ENCODE data around the gene MROH2A. TPM values are rescaled to one million over a fixed set of nuclear protein-coding genes. Genes with fewer than 3 reads are reported as not detected.
A peak's percentile ranks its signal among the peaks of the same experiment; 100 is the strongest.

The MROH2A gene
- total and polyA plus RNA-seq, 4 donors = 0.08 to 0.28 (median 0.09) TPM; not detected in 1

DNA sequence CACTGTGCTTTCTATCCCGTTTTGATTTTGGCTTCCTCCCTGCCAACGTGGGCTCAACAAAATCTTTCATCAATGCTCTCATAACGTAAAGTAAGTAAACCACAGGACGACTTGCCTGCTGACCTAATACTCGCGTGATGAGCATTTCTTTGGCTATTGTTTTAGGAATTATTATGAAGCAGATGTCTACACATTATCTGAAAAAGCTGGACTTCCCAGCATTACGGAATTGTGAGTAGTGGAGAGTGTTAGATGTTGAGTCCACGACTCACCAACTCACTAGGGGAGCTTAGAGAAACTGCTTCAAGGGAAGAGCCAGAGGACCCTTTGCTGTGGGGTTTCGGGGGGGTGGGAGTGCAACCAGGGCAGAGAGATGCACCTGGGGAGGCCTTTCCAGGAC lies 54.3 kb downstream of the MROH2A start:
- TF ChIP-seq YY1 (IDR thresholded peaks at IDR 0.05) = no peak
- TF ChIP-seq RXRA (IDR thresholded peaks at IDR 0.05) = no peak
- TF ChIP-seq HNF4A (conservative IDR thresholded peaks at IDR 0.05) = no peak
- TF ChIP-seq JUND (IDR thresholded peaks at IDR 0.05) = no peak
- TF ChIP-seq FOXA2 (IDR thresholded peaks at IDR 0.05) = no peak
- TF ChIP-seq, protein P1, sequence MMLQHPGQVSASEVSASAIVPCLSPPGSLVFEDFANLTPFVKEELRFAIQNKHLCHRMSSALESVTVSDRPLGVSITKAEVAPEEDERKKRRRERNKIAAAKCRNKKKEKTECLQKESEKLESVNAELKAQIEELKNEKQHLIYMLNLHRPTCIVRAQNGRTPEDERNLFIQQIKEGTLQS (IDR thresholded peaks at IDR 0.05) = no peak
- TF ChIP-seq FOXA1 (IDR thresholded peaks at IDR 0.05) = no peak
- no peak for TF ChIP-seq SP1 (IDR thresholded peaks at IDR 0.05)
- TF ChIP-seq GABPA (IDR thresholded peaks at IDR 0.05 in 1 of 2, conservative IDR thresholded peaks at IDR 0.05 in 1 of 2) = no peak
- TF ChIP-seq, protein P2, sequence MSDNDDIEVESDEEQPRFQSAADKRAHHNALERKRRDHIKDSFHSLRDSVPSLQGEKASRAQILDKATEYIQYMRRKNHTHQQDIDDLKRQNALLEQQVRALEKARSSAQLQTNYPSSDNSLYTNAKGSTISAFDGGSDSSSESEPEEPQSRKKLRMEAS (IDR thresholded peaks at IDR 0.05) = no peak
- 89% methylated on average over 9 of the region's 9 CpGs for WGBS

DNA sequence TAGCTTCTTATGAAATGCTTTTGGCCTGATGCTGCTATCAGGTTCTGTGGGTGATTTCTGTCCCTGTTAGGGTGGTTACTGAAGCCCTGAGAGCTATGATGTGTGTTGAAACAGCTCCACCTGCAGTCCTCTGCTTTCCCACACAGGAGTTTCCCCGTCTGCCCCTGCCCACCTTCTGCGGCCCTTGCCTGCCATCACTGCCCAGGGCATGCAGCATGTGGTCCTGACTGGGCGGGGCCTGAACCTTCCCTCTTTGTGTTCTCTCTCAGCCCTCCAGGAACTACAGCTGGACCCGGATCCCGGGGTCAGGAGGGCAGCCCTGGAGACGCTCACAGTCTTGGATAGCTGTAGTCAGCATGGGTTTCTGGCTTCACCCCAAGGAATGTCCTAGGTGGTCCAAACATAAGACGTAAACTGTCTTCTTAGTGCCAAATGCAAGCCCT lies 54.8 kb downstream of the MROH2A start:
- H3K4me1 ChIP-seq (ENCODE audit: control insufficient read depth in 4 of 4, insufficient read depth in 4 of 4, low read length in 3 of 4) = no peaks in the 10 kb centered on the region
- no peaks in the 10 kb centered on the region for H3K27me3 ChIP-seq (ENCODE audit: control insufficient read depth in 4 of 4, insufficient read depth in 4 of 4, low read length in 3 of 4)
- no peaks in the 10 kb centered on the region for H3K36me3 ChIP-seq (ENCODE audit: control insufficient read depth in 4 of 4, insufficient read depth in 3 of 4, low read depth in 1 of 4, low read length in 3 of 4)
- no peak for DNase-seq (ENCODE audit: low spot score)
- WGBS = 67% methylated on average over 7 of the region's 7 CpGs
- H3K4me3 ChIP-seq (ENCODE audit: low read depth in 1 of 3, low read length in 3 of 3) = no peak overlapping the region
- TF ChIP-seq NR2F2 (IDR thresholded peaks at IDR 0.05) (peak; percentile 31), YY1 (IDR thresholded peaks at IDR 0.05) (no peak), RXRA (IDR thresholded peaks at IDR 0.05) (peak in 1 of 2 donors; percentile 16), HNF4A (conservative IDR thresholded peaks at IDR 0.05) (no peak), RAD21 (IDR thresholded peaks at IDR 0.05) (peak; percentile 78 to 88)
- TF ChIP-seq, protein P3, sequence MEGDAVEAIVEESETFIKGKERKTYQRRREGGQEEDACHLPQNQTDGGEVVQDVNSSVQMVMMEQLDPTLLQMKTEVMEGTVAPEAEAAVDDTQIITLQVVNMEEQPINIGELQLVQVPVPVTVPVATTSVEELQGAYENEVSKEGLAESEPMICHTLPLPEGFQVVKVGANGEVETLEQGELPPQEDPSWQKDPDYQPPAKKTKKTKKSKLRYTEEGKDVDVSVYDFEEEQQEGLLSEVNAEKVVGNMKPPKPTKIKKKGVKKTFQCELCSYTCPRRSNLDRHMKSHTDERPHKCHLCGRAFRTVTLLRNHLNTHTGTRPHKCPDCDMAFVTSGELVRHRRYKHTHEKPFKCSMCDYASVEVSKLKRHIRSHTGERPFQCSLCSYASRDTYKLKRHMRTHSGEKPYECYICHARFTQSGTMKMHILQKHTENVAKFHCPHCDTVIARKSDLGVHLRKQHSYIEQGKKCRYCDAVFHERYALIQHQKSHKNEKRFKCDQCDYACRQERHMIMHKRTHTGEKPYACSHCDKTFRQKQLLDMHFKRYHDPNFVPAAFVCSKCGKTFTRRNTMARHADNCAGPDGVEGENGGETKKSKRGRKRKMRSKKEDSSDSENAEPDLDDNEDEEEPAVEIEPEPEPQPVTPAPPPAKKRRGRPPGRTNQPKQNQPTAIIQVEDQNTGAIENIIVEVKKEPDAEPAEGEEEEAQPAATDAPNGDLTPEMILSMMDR (IDR thresholded peaks at IDR 0.05; ENCODE audit: low read depth, low read length, missing input control) = peak; percentile 36
- TF ChIP-seq, protein P1 (IDR thresholded peaks at IDR 0.05) = no peak
- TF ChIP-seq, protein P4, sequence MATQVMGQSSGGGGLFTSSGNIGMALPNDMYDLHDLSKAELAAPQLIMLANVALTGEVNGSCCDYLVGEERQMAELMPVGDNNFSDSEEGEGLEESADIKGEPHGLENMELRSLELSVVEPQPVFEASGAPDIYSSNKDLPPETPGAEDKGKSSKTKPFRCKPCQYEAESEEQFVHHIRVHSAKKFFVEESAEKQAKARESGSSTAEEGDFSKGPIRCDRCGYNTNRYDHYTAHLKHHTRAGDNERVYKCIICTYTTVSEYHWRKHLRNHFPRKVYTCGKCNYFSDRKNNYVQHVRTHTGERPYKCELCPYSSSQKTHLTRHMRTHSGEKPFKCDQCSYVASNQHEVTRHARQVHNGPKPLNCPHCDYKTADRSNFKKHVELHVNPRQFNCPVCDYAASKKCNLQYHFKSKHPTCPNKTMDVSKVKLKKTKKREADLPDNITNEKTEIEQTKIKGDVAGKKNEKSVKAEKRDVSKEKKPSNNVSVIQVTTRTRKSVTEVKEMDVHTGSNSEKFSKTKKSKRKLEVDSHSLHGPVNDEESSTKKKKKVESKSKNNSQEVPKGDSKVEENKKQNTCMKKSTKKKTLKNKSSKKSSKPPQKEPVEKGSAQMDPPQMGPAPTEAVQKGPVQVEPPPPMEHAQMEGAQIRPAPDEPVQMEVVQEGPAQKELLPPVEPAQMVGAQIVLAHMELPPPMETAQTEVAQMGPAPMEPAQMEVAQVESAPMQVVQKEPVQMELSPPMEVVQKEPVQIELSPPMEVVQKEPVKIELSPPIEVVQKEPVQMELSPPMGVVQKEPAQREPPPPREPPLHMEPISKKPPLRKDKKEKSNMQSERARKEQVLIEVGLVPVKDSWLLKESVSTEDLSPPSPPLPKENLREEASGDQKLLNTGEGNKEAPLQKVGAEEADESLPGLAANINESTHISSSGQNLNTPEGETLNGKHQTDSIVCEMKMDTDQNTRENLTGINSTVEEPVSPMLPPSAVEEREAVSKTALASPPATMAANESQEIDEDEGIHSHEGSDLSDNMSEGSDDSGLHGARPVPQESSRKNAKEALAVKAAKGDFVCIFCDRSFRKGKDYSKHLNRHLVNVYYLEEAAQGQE (IDR thresholded peaks at IDR 0.05) = no peak
- no peak overlapping the region for H3K27ac ChIP-seq (ENCODE audit: low read depth in 1 of 2, low read length in 2 of 2)
- no peak overlapping the region for H3K9ac ChIP-seq (ENCODE audit: low read depth in 1 of 2, low read length in 2 of 2)
- H3K9me3 ChIP-seq (ENCODE audit: control insufficient read depth in 4 of 4, low read length in 3 of 4) = no peaks in the 10 kb centered on the region

More for the DNA sequence above, 54.3 kb downstream of the MROH2A start:
- Histone ChIP-seq H3K4me3 (ENCODE audit: low read depth in 1 of 3, low read length in 3 of 3) (no peak overlapping the region), H3K9me3 (ENCODE audit: control insufficient read depth in 4 of 4, low read length in 3 of 4) (no peaks in the 10 kb centered on the region), H3K36me3 (ENCODE audit: control insufficient read depth in 4 of 4, insufficient read depth in 3 of 4, low read depth in 1 of 4, low read length in 3 of 4) (no peaks in the 10 kb centered on the region), H3K27me3 (ENCODE audit: control insufficient read depth in 4 of 4, insufficient read depth in 4 of 4, low read length in 3 of 4) (no peaks in the 10 kb centered on the region), H3K9ac (ENCODE audit: low read depth in 1 of 2, low read length in 2 of 2) (no peak overlapping the region), H3K4me1 (ENCODE audit: control insufficient read depth in 4 of 4, insufficient read depth in 4 of 4, low read length in 3 of 4) (no peaks in the 10 kb centered on the region), H3K27ac (ENCODE audit: low read depth in 1 of 2, low read length in 2 of 2) (no peak overlapping the region)
- DNase-seq (ENCODE audit: low spot score) = no peak
